ENCODE data around the gene BDKRB2. TPM values are rescaled to one million over a fixed set of nuclear protein-coding genes. Genes with fewer than 3 reads are reported as not detected.

The BDKRB2 gene
- total RNA-seq, 1 experiment from 2014 or later = not detected

GRCh38 chr14:96197163-96197852, 7.3 kb upstream of the BDKRB2 start:
- DNase-seq (ENCODE audit: extremely low read depth, low read depth) = no peak

GRCh38 chr14:96197969-96198368, 6.7 kb upstream of the BDKRB2 start:
- no peak for DNase-seq (ENCODE audit: extremely low read depth, low read depth)

- no peak for DNase-seq (ENCODE audit: extremely low read depth, low read depth)
Measured at GRCh38 chr14:96198430-96199130, 6.1 kb upstream of the BDKRB2 start.

DNA sequence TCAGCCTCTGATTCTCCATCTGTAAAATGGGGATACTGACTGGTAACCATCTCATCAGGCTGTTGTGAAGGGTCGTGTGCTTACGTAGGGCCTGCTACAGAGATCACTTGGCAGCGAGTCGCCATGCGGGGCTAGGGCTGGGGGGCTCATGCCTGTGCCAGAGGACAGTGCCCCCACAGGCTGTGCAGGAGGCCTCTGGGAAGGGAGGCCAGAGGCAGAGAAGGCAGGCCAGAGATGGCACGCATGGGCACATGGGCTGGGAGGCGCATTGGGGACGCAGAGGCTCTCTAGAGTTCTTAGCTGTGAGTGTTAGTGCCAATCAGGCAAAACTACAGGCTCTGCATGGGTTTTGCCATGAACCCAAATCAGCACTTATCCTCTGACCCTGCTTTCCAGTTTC, 3.5 kb upstream of the BDKRB2 start:
- no peak for DNase-seq (ENCODE audit: extremely low read depth, low read depth)

- no peak for DNase-seq (ENCODE audit: extremely low read depth, low read depth)
Measured at GRCh38 chr14:96201965-96202364, 2.7 kb upstream of the BDKRB2 start.

DNA sequence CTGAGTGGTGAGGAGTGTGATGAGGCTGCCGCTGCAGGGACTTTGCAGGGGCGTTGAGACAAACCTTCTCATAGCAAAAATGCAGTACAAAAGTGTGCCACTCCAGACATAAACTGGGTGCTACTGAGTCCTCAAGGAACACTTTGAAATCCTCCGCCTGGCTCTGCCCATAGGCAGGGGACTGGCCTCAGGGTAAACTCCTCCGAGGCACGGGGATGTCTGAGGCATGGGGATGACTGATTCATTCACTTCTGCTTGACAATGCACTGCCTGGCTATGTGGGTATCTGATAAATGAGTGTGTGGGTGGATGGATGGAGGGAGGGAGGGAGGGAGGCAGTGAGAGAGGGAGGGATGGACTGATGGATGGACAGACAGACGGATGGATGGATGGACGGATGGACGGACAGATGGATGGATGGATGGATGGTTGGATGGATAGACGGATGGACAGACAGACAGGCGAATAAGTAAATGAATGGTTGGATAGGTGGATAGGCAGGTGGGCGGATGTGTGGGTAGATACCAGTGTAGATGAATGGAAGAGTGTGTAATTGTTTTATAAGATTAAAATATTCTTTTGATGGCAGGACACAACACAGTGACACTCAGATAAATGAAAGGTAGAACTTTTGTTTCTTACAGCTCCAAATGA, 2.1 kb upstream of the BDKRB2 start:
- DNase-seq (ENCODE audit: extremely low read depth, low read depth) = no peak

- no peak for DNase-seq (ENCODE audit: extremely low read depth, low read depth)
Measured at GRCh38 chr14:96203116-96203515, 1.5 kb upstream of the BDKRB2 start.

- no peak for DNase-seq (ENCODE audit: extremely low read depth, low read depth)
Measured at GRCh38 chr14:96203635-96204034, 1.0 kb upstream of the BDKRB2 start.

DNA sequence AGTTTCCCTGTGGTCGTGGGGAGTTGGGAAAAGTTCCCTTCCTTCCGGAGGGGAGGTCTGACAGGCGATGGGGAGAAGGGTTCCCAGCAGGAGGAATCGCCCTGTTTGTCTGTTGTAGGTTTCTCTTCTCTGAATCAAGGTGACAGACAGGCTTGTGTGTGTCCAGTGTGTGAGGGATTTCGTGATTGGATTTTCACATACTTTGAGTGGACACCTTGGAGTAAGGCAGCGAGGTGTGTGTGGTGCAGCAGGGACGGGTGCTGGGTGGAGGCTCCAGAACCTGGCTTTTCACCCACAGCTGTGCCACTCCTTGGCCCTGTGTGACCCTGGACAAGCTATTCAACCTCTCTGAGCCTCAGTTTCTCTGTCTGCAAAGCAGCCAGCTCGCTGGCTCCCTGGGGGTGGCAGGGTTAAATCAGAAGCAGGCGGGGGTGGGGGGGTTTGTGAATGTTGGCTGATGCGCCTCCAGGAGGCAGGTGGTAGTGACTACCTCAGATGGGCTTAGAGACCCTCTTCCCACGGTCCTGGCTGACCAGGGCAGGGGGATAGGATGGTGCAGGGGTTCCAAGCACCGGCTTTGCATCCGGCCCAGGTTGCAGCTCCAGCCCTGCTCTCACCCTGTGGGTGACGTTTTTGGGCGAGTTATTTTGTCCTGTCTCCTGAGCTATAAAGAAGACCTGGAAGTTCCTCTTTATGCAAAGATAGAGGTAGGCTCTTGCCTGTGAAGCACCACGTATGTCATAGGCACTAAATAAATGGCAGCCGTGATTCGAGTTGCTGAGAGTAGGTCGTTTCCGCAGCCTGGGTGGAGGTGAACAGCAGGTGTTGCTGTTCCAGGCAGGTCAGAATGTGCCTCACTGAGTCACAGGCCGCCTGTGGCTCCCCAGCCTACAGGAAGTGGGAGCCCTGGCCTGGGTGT, 679 bp downstream of the BDKRB2 start:
- no peak for DNase-seq (ENCODE audit: extremely low read depth, low read depth)

- DNase-seq (ENCODE audit: extremely low read depth, low read depth) = no peak
Measured at GRCh38 chr14:96205978-96206360, 1.3 kb downstream of the BDKRB2 start.

DNA sequence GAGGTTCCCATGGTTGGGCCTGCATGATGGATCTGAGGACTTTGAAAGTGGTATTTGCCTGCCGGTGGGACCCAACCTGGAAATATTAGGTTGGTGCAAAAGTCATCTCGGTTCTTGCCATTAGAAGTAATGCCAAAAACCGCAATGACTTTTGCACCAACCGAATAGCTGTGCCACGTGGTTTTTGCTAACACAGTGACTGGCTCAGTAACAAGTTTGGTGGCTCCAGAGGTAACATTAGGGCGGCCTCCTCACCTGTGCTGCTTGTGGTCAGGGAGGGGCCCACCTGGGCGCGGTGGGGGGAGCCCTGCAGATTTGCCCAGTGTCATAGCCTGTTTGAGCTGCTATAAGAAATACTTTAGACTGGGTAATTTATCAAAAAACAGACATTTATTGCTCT, 1.8 kb downstream of the BDKRB2 start:
- DNase-seq (ENCODE audit: extremely low read depth, low read depth) = no peak

- DNase-seq (ENCODE audit: extremely low read depth, low read depth) = no peak
Measured at GRCh38 chr14:96207686-96208085, 3.0 kb downstream of the BDKRB2 start.

DNA sequence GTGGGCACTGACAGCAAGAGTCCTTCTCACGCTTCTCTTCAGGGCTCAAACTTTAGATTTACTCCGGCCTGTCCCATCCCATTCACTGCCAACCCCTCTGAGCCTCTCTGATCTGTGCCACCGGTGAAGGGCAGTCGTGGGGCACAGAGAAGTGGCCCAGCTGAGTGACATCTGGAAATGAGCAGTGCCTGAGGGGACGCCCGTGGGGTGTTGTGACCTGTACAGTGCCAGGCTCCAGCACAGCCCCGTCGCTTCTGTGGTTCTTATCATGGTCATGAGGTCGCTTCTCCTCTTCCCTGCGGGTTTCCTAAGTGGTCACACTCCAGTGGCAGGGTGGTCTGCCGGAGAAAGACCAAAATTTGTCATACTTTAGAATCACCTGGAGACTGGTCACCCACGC, 4.1 kb downstream of the BDKRB2 start:
- no peak for DNase-seq (ENCODE audit: extremely low read depth, low read depth)

DNA sequence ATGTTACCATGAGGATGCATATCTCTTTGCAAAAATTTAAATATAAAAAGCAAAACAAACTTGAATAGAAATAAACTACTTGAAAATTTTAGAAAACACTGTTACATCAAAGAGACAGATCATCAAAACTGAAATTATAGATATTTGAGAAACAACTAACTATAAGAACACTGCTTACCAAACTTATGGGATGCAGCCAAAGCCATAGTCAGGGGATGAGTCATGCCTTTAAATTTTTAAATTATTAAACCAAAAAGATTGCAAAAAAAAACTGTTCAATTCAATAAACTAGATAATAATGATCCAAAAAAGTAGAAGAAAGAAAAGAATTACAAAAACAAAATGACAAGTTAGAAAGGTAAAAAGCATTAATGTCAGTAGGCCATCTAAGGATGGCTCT, 7.5 kb downstream of the BDKRB2 start:
- DNase-seq (ENCODE audit: extremely low read depth, low read depth) = no peak

GRCh38 chr14:96212896-96213295, 8.3 kb downstream of the BDKRB2 start:
- no peak for DNase-seq (ENCODE audit: extremely low read depth, low read depth)

- no peak for DNase-seq (ENCODE audit: extremely low read depth, low read depth)
Measured at GRCh38 chr14:96213871-96214465, 9.3 kb downstream of the BDKRB2 start.

DNA sequence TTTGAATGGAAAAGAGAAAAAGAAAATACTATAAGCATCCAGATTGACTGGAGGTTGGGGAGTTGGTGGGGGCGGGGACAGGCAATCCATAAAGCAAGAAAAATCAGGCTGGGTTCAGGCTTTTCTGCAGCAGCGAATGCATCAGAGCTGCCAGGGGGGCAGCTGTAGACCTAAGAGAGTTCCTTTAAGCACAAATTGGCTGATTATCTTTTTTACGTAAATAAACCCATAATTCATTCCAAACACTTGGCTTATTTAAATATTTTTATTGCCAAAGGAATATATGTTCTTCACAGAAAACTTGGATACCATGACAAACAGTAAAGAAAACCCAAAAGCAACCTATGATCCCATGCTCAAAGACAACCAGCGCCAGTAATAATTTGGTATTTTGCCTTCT, 10.2 kb downstream of the BDKRB2 start:
- DNase-seq (ENCODE audit: extremely low read depth, low read depth) = no peak

DNA sequence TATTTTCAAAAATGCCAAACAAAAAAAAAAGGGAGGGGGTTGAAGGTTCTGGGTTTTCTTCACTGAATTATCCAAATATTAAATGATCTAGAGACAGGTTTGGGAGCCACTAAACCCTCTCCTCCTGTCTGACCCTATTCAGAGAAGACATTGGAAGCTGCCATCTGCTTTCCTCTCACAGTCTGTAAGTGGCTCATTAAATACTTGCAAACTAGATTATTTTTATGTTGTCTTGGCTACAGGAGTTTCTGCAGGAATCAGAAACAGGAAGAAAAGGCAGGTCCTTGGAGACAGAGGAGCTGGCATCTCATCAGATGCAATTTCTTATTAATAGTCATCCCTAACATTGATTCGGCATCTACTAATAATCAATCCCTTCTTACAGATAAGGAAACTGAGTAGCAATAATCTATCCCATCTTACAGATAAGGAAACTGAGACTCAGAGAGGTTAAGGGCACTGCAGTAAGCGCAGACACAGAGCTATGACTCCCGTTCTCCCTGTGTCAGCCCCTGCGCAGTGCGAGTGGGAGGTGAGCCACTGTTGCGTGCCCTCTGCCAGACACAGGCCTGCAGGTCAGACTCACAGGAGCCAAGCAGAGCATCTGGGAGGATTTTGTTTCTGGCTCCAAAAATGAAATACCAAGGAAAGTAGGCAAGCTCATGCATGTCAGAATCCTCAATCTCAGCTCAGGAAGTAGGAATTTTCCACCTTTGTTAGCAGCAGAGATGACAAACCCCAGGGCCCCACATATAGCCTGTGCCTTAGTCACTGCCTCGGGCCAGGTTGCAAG, 11.0 kb downstream of the BDKRB2 start:
- no peak for DNase-seq (ENCODE audit: extremely low read depth, low read depth)

DNA sequence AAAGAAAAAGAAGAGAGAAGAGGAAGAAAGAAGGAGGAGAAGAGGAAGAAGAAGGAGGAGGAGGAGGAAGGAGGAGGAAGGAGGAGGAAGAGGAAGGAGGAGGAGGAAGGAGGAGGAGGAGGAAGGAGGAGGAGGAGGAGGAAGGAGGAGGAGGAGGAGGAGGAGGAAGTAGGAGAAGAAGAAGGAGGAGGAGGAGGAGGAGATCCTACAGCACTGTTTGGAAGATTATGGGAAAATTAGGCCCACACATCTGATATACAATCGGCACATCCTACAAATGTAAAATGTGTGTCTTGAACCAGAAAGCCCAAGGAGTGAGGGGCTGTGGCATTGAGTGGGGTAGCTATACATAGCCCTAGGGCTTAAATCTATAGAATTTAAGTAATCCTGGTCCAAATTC, 12.0 kb downstream of the BDKRB2 start:
- DNase-seq (ENCODE audit: extremely low read depth, low read depth) = no peak
